GM18867 (cell line): ENCODE measurements around the gene AFAP1L2.

ENCODE experiments used
- ATAC-seq: cut with Tn5 transposase; IDR thresholded peaks from one replicate; pipeline ENCODE4 v1.9.1; 2021; ENCODE audit warnings: mild to moderate bottlenecking, moderate library complexity; ENCODE audit not compliant: unreplicated experiment

The AFAP1L2 gene

GRCh38 chr10:114246679-114247305 lies 157.5 kb downstream of the AFAP1L2 start:
- no peak for ATAC-seq

GRCh38 chr10:114245121-114245791 lies 159.0 kb downstream of the AFAP1L2 start:
- ATAC-seq, result no peak
